Activated T-helper 1 cell treated with anti-CD3 and anti-CD28 coated beads, Interleukin-12 subunit alpha, Interleukin-12 subunit beta, Interleukin-2, Interleukin-4 antibody, amounts not matched to agents 30 ng/mL and 10 ng/mL and 1 ng/mL, durations not matched to agents 14 hours and 24 hours and 36 hours (primary cell): ENCODE measurements around the gene RHBDF2. TPM values are rescaled to one million over a fixed set of nuclear protein-coding genes. Genes with fewer than 3 reads are reported as not detected.

Experiments used
- DNase-seq: peaks from one replicate; pipeline ENCODE4 v3.0.0; 2021; ENCODE audit warnings: low spot score
- H3K27ac Mint-ChIP-seq: one replicate; pipeline ENCODE4 v1.8.0; 2021; ENCODE audit warnings: mild to moderate bottlenecking, mixed read lengths
- H3K27me3 Mint-ChIP-seq: one replicate; pipeline ENCODE4 v1.8.0; 2022; ENCODE audit warnings: mild to moderate bottlenecking, moderate library complexity, mixed read lengths; ENCODE audit not compliant: insufficient read depth
- H3K36me3 Mint-ChIP-seq: one replicate; pipeline ENCODE4 v1.8.0; 2021; ENCODE audit warnings: low read depth, mixed read lengths
- H3K4me1 Mint-ChIP-seq: one replicate; pipeline ENCODE4 v1.8.0; 2021; ENCODE audit warnings: low read depth, mixed read lengths
- H3K4me3 Mint-ChIP-seq: one replicate; pipeline ENCODE4 v1.8.0; 2021; ENCODE audit warnings: mild to moderate bottlenecking, moderate library complexity, mixed read lengths
- H3K9me3 Mint-ChIP-seq: one replicate; pipeline ENCODE4 v1.8.0; 2021; ENCODE audit warnings: mixed read lengths
- intact Hi-C: fragments of 100-400 bp; cut with micrococcal nuclease; formaldehyde crosslinking; loops from one replicate; pipeline ENCODE4 v1.15.1; 2024
- total RNA-seq: library from RNA; stranded (reverse); gene quantifications from 2 replicates; pipeline ENCODE4 v1.2.3, GENCODE V29; 2022

RHBDF2 gene
- total RNA-seq = 53.2 and 53.7 TPM in 2 replicates

- Mint-ChIP-seq H3K27me3 (no peaks in the 10 kb centered on the region), H3K4me1 (peaks cover 58% of the 10 kb centered on the region), H3K4me3 (peak within 1 kb of the TSS; percentile 92), H3K9me3 (no peaks in the 10 kb centered on the region), H3K36me3 (peaks cover 7% of the 10 kb centered on the region), H3K27ac (peak within 1 kb of the TSS; percentile 89)
- intact Hi-C loops = loop anchor here (1.0 to 10.0 kb wide), 7 partner anchors 8 to 236 kb away; partner anchors contain the start of genes PRPSAP1, UBALD2 and UBE2O
- peak; percentile 95 for DNase-seq
Measured at GRCh38 chr17:76501018-76501826, at the start of gene RHBDF2. TSS of gene RHBDF2 (minus strand) at chr17:76501423. CDS start at chr17:76481524, 19,899 bp downstream.

- H3K9me3 Mint-ChIP-seq = no peaks in the 10 kb centered on the region
- H3K36me3 Mint-ChIP-seq = peaks cover 4% of the 10 kb centered on the region
- DNase-seq = no peak
- H3K27me3 Mint-ChIP-seq = peaks cover 2% of the 10 kb centered on the region
- no peak overlapping the region for H3K4me3 Mint-ChIP-seq
- peaks cover 5% of the 10 kb centered on the region for H3K4me1 Mint-ChIP-seq
- intact Hi-C loops = no loop called here
- no peak overlapping the region for H3K27ac Mint-ChIP-seq
Measured at GRCh38 chr17:76549539-76549938, 48.3 kb upstream of the RHBDF2 start.

- H3K36me3 Mint-ChIP-seq = peaks cover 3% of the 10 kb centered on the region
- intact Hi-C loops = no loop called here
- H3K27me3 Mint-ChIP-seq = peaks cover 3% of the 10 kb centered on the region
- no peak overlapping the region for H3K27ac Mint-ChIP-seq
- H3K4me3 Mint-ChIP-seq = no peak overlapping the region
- no peaks in the 10 kb centered on the region for H3K9me3 Mint-ChIP-seq
- no peak for DNase-seq
- peaks cover 5% of the 10 kb centered on the region for H3K4me1 Mint-ChIP-seq
Measured at GRCh38 chr17:76549215-76549518, 47.9 kb upstream of the RHBDF2 start.

DNA sequence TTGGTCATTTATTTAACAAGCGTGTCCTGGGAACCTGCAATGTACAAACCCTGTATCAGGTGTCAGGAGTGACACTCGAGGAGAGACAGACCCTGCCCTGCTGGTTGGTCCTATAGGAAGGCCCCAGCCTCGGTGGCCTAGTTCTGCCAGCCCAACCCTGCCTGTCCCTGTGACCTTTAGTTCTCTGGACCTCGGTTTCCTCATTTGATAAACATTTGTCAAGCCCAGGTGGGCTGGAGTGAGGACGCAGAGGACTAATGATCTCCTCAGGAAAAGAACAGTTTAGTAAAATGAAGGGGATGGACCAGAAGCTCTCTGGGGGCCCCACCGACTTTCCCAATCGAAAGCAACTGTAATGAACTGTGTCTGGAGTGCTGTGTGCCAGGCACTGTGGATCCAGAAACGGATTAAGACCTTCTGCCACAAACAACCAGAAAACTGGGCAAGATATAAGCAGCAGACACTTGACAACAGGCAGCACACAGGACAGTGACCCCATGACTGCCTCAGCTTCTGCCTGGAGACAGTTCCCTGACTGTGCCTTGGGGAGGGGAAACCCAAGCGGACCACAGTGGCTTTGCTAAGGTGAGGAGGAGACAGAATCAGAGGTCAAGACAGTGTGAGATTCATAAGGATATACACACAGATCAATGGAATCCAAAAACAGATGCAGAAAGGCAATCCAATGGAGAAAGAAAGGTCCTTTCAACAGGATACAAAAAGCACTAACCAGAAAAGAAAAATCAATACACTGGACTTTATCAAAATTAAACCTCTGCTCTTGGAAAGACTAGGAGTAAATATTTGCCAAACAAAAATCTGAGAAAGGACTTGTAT, 47.4 kb upstream of the RHBDF2 start:
- peaks cover 8% of the 10 kb centered on the region for H3K27me3 Mint-ChIP-seq
- no peak overlapping the region for H3K27ac Mint-ChIP-seq
- no peak for DNase-seq
- no peaks in the 10 kb centered on the region for H3K9me3 Mint-ChIP-seq
- H3K4me1 Mint-ChIP-seq = peaks cover 5% of the 10 kb centered on the region
- intact Hi-C loops = no loop called here
- peaks cover 3% of the 10 kb centered on the region for H3K36me3 Mint-ChIP-seq
- no peak overlapping the region for H3K4me3 Mint-ChIP-seq

DNA sequence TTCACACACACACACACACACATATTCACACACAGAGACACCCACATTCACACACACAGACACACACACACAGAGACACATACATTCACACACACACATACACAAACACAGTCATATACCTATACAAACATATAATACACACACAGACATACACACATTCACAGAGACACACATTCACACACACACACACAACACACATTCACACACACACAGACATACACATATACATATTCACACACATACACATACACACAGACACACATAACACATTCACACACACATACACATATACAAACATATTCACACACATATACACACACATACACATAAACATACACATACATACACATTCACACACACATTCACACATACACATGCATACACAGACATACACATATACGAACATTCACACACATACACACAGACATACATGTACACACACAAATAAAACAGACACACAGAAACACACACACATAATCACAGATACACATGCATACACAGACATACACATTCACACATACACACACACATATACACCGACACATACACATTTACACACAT, 46.5 kb upstream of the RHBDF2 start:
- Mint-ChIP-seq H3K4me3 (no peak overlapping the region), H3K4me1 (peaks cover 5% of the 10 kb centered on the region), H3K27ac (no peak overlapping the region), H3K27me3 (peaks cover 10% of the 10 kb centered on the region), H3K36me3 (peaks cover 3% of the 10 kb centered on the region), H3K9me3 (no peaks in the 10 kb centered on the region)
- no peak for DNase-seq
- intact Hi-C loops = loop anchor here (1.0 kb wide), 2 partner anchors 24 to 81 kb away; no protein-coding TSS in a partner anchor

- Mint-ChIP-seq H3K36me3 (peaks cover 3% of the 10 kb centered on the region), H3K27ac (no peak overlapping the region), H3K4me3 (no peak overlapping the region), H3K4me1 (peaks cover 5% of the 10 kb centered on the region), H3K9me3 (no peaks in the 10 kb centered on the region), H3K27me3 (peaks cover 11% of the 10 kb centered on the region)
- DNase-seq = peak; percentile 28
- intact Hi-C loops = loop anchor here (1.0 kb wide), 2 partner anchors 24 to 81 kb away; no protein-coding TSS in a partner anchor
Measured at GRCh38 chr17:76547183-76547641, 46.0 kb upstream of the RHBDF2 start.

DNA sequence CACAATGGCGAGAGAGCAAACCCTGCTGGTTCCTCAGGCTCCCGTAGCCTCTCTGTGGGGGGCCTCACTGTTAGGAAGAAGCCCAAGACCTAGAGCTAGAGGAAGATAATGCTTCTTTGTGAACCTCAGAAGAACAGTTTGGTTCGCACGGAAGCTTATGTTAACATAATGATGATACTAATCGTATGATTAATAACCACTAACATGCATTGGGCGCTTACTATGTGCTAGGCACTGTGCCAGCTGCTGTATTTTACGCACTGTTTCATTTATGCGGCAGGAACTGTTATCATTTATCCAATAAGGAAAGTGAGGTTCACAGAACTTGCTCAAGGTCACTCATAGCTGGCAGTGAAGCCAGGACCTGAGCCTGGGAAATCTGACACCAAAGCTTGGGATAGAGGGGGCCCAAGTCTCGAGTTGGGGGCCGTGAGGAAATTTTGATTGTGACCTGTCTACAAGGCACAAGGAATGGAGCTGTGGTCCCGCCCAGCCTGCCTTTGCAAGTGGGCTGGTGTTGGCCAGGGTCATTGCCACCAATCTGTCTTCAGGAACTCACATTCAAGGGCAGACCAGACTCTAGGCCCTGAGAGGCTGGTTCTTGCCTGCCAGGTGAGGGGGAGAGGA, 45.4 kb upstream of the RHBDF2 start:
- peaks cover 3% of the 10 kb centered on the region for H3K36me3 Mint-ChIP-seq
- no peaks in the 10 kb centered on the region for H3K9me3 Mint-ChIP-seq
- intact Hi-C loops = loop anchor here (1.0 kb wide), 2 partner anchors 23 to 80 kb away; no protein-coding TSS in a partner anchor
- H3K27ac Mint-ChIP-seq = no peak overlapping the region
- DNase-seq = no peak
- H3K4me3 Mint-ChIP-seq = no peak overlapping the region
- H3K4me1 Mint-ChIP-seq = peaks cover 5% of the 10 kb centered on the region
- peaks cover 11% of the 10 kb centered on the region for H3K27me3 Mint-ChIP-seq

- H3K4me1 Mint-ChIP-seq = peaks cover 4% of the 10 kb centered on the region
- DNase-seq = no peak
- no peaks in the 10 kb centered on the region for H3K9me3 Mint-ChIP-seq
- H3K27ac Mint-ChIP-seq = no peak overlapping the region
- intact Hi-C loops = no loop called here
- peaks cover 11% of the 10 kb centered on the region for H3K27me3 Mint-ChIP-seq
- H3K36me3 Mint-ChIP-seq = peaks cover 3% of the 10 kb centered on the region
- no peak overlapping the region for H3K4me3 Mint-ChIP-seq
Measured at GRCh38 chr17:76545918-76546555, 44.8 kb upstream of the RHBDF2 start.

GRCh38 chr17:76544546-76545365, 43.5 kb upstream of the RHBDF2 start:
- Mint-ChIP-seq H3K9me3 (no peaks in the 10 kb centered on the region), H3K4me1 (no peaks in the 10 kb centered on the region), H3K36me3 (no peaks in the 10 kb centered on the region), H3K27ac (no peak overlapping the region), H3K27me3 (peaks cover 11% of the 10 kb centered on the region), H3K4me3 (no peak overlapping the region)
- intact Hi-C loops = no loop called here
- DNase-seq = no peak

- Mint-ChIP-seq H3K27me3 (peaks cover 19% of the 10 kb centered on the region), H3K36me3 (peaks cover 3% of the 10 kb centered on the region), H3K27ac (no peak overlapping the region), H3K4me1 (no peaks in the 10 kb centered on the region), H3K4me3 (no peak overlapping the region), H3K9me3 (no peaks in the 10 kb centered on the region)
- no peak for DNase-seq
- intact Hi-C loops = no loop called here
Measured at GRCh38 chr17:76543826-76544545, 42.8 kb upstream of the RHBDF2 start.

- Mint-ChIP-seq H3K27ac (no peak overlapping the region), H3K36me3 (peaks cover 3% of the 10 kb centered on the region), H3K9me3 (no peaks in the 10 kb centered on the region), H3K27me3 (peaks cover 24% of the 10 kb centered on the region), H3K4me3 (no peak overlapping the region), H3K4me1 (no peaks in the 10 kb centered on the region)
- DNase-seq = no peak
- intact Hi-C loops = no loop called here
Measured at GRCh38 chr17:76543482-76543825, 42.2 kb upstream of the RHBDF2 start.
